NCI-H748 (cell line): ENCODE data around the gene FAM110A.

Experiments
- DNase-seq: peaks from one replicate; lab custom pipeline; 2025; ENCODE audit not compliant: unreplicated experiment; lab: John Stamatoyannopoulos, UW

Gene FAM110A

GRCh38 chr20:870758-871157 lies 37.2 kb downstream of the FAM110A start:
- no peak for DNase-seq

- DNase-seq = no peak
Observed at GRCh38 chr20:871436-871835, 37.9 kb downstream of the FAM110A start.

- no peak for DNase-seq
Observed at GRCh38 chr20:871948-872347, 38.4 kb downstream of the FAM110A start.

GRCh38 chr20:872855-873520 lies 39.5 kb downstream of the FAM110A start:
- DNase-seq = peak; percentile 21

- no peak for DNase-seq
Observed at GRCh38 chr20:873875-874607, 40.5 kb downstream of the FAM110A start.

GRCh38 chr20:875115-875514 lies 41.6 kb downstream of the FAM110A start:
- no peak for DNase-seq

GRCh38 chr20:877814-878213 lies 44.3 kb downstream of the FAM110A start:
- DNase-seq = no peak

GRCh38 chr20:878511-879307 lies 45.2 kb downstream of the FAM110A start:
- no peak for DNase-seq

GRCh38 chr20:879626-880025 lies 46.1 kb downstream of the FAM110A start:
- peak; percentile 68 for DNase-seq

GRCh38 chr20:881051-881782 lies 47.7 kb downstream of the FAM110A start:
- no peak for DNase-seq

- no peak for DNase-seq
Observed at GRCh38 chr20:881783-882144, 48.2 kb downstream of the FAM110A start.

- DNase-seq = no peak
Observed at GRCh38 chr20:884983-885952, 51.8 kb downstream of the FAM110A start.

- DNase-seq = no peak
Observed at GRCh38 chr20:887137-887536, 53.6 kb downstream of the FAM110A start.

- no peak for DNase-seq
Observed at GRCh38 chr20:888057-888456, 54.5 kb downstream of the FAM110A start.

GRCh38 chr20:889106-889505 lies 55.6 kb downstream of the FAM110A start:
- no peak for DNase-seq

- DNase-seq = no peak
Observed at GRCh38 chr20:889932-890463, 56.5 kb downstream of the FAM110A start.

- no peak for DNase-seq
Observed at GRCh38 chr20:890666-891057, 57.1 kb downstream of the FAM110A start.

- no peak for DNase-seq
Observed at GRCh38 chr20:891058-891705, 57.7 kb downstream of the FAM110A start.

- DNase-seq = no peak
Observed at GRCh38 chr20:891706-892080, 58.2 kb downstream of the FAM110A start.
